SK-N-SH (cell line): ENCODE results near the gene ZCCHC14. TPM values are rescaled to one million over a fixed set of nuclear protein-coding genes. Genes with fewer than 3 reads are reported as not detected.

Experiments
- CTCF ChIA-PET: fragments of 300-600, 350-600 bp; formaldehyde crosslinking; extraction: SDS; loops from one replicate; lab custom pipeline; 2021; lab: Yijun Ruan, JAX
- POLR2A ChIA-PET: fragments of 350-600 bp; sonication (Branson Sonifier 250); formaldehyde crosslinking; extraction: SDS; loops from one replicate; lab custom pipeline; 2020; ENCODE audit warnings: antibody characterized with exemption, inconsistent platforms; lab: Yijun Ruan, JAX
- DNase-seq: peaks from one replicate; pipeline ENCODE4 v3.0.0; 2012
- H2AFZ ChIP-seq: fragments of 200-600 bp; sonication (generic); 2 replicates; pipeline ENCODE4 v1.8.1; 2016; ENCODE audit warnings: antibody characterized with exemption, mild to moderate bottlenecking, low read depth
- H3F3A ChIP-seq: fragments of 200-600 bp; sonication (generic); replicated peaks from 2 replicates; pipeline ENCODE3; 2016; ENCODE audit warnings: antibody characterized with exemption, mild to moderate bottlenecking; ENCODE audit not compliant: insufficient read depth
- H3K27ac ChIP-seq, 2 experiments: fragments of 200-500 bp in 1 of 2; fragments of 200-600 bp in 1 of 2; sonication (Bioruptor generic) in 1 of 2; sonication (generic), shearing (Covaris generic) in 1 of 2; 2 replicates each; pipeline versions ENCODE4 v1.5.1 to v1.6.1; 2014 to 2016; ENCODE audit warnings: low read depth in 2 of 2, inconsistent platforms in 1 of 2, low read length in 1 of 2, mild to moderate bottlenecking in 1 of 2, mixed read lengths in 1 of 2
- H3K27me3 ChIP-seq: fragments of 200-600 bp; sonication (generic), shearing (Covaris generic); 2 replicates; pipeline ENCODE4 v1.6.1; 2016; ENCODE audit warnings: mixed run types; ENCODE audit not compliant: insufficient read depth
- H3K36me3 ChIP-seq, 2 experiments: fragments of 200-500 bp in 1 of 2; fragments of 200-600 bp in 1 of 2; sonication (Bioruptor generic) in 1 of 2; sonication (generic) in 1 of 2; replicated peaks in 1 of 2; 2 replicates each; pipeline versions ENCODE3 to v1.5.1; 2014 to 2016; ENCODE audit warnings: low read length in 1 of 2, mild to moderate bottlenecking in 1 of 2; ENCODE audit not compliant: insufficient read depth in 2 of 2, control insufficient read depth in 1 of 2
- H3K4me1 ChIP-seq, 2 experiments: fragments of 200-500 bp in 1 of 2; fragments of 200-600 bp in 1 of 2; sonication (Bioruptor generic) in 1 of 2; sonication (generic), shearing (Covaris generic) in 1 of 2; 2 replicates each; pipeline versions ENCODE4 v1.5.1 to v1.6.1; 2014 to 2016; ENCODE audit warnings: low read depth in 1 of 2, low read length in 1 of 2, mixed run types in 1 of 2; ENCODE audit not compliant: insufficient read depth in 2 of 2, control insufficient read depth in 1 of 2
- H3K4me2 ChIP-seq: fragments of 200-600 bp; sonication (generic), shearing (Covaris generic); 2 replicates; pipeline ENCODE4 v1.6.1; 2017; ENCODE audit warnings: mixed run types
- H3K4me3 ChIP-seq, 2 experiments: fragments of 200-500 bp in 1 of 2; fragments of 200-600 bp in 1 of 2; sonication (Bioruptor generic) in 1 of 2; sonication (generic), shearing (Covaris generic) in 1 of 2; 2 replicates each; pipeline versions ENCODE4 v1.5.1 to v1.8.1; 2014 to 2016; ENCODE audit warnings: low read depth in 2 of 2, inconsistent platforms in 1 of 2, low read length in 1 of 2, mild to moderate bottlenecking in 1 of 2, mixed read lengths in 1 of 2, moderate library complexity in 1 of 2
- H3K79me2 ChIP-seq: fragments of 200-600 bp; sonication (generic); 2 replicates; pipeline ENCODE4 v1.8.1; 2017; ENCODE audit warnings: mild to moderate bottlenecking; ENCODE audit not compliant: insufficient read depth
- H3K9ac ChIP-seq: fragments of 200-600 bp; sonication (generic); 2 replicates; pipeline ENCODE4 v1.6.1; 2017; ENCODE audit warnings: mixed run types
- H3K9me2 ChIP-seq: fragments of 200-600 bp; sonication (generic); 2 replicates; pipeline ENCODE4 v1.6.1; 2017; ENCODE audit warnings: mixed run types
- H3K9me3 ChIP-seq: fragments of 200-600 bp; sonication (generic); 2 replicates; pipeline ENCODE4 v1.6.1; 2017; ENCODE audit warnings: mixed run types, mild to moderate bottlenecking, moderate library complexity
- H4K20me1 ChIP-seq: fragments of 200-600 bp; sonication (generic); 2 replicates; pipeline ENCODE4 v1.6.1; 2017; ENCODE audit warnings: mild to moderate bottlenecking, mixed run types; ENCODE audit not compliant: insufficient read depth
- CHD2 ChIP-seq: fragments of 150-350 bp; IDR thresholded peaks from 2 replicates; pipeline ENCODE4 v1.6.1; 2018; ENCODE audit warnings: low read length; ENCODE audit not compliant: partially characterized antibody
- ELF1 ChIP-seq: IDR thresholded peaks from 2 replicates; pipeline ENCODE4 v1.4.0; 2012
- EZH2phosphoT487 ChIP-seq: fragments of 200-600 bp; sonication (generic); IDR thresholded peaks from 2 replicates; pipeline ENCODE4 v1.6.1; 2017; ENCODE audit warnings: low read depth, mixed run types, mild to moderate bottlenecking, antibody characterized with exemption, moderate library complexity, borderline replicate concordance
- GATA2 ChIP-seq: sonication (generic); formaldehyde crosslinking; IDR thresholded peaks from 2 replicates; pipeline ENCODE4 v1.5.0; 2020; ENCODE audit warnings: mild to moderate bottlenecking, missing genetic modification reagents
- MEF2A ChIP-seq: IDR thresholded peaks from 2 replicates; pipeline ENCODE4 v1.4.0; 2012; ENCODE audit warnings: low read depth, borderline replicate concordance
- MXI1 ChIP-seq: IDR thresholded peaks from 2 replicates; pipeline ENCODE4 v1.6.1; 2012; ENCODE audit warnings: mild to moderate bottlenecking, low read depth, low read length, improper control_type of control experiment
- NRF1 ChIP-seq: IDR thresholded peaks from 2 replicates; pipeline ENCODE4 v1.6.1; 2012; ENCODE audit warnings: low read depth, mild to moderate bottlenecking, low read length
- POLR2AphosphoS5 ChIP-seq: IDR thresholded peaks from 2 replicates; pipeline ENCODE4 v1.6.1; 2012; ENCODE audit warnings: low read depth, low read length
- RCOR1 ChIP-seq: fragments of 150-350 bp; IDR thresholded peaks from 2 replicates; pipeline ENCODE4 v1.6.1; 2017; ENCODE audit warnings: antibody characterized with exemption, low read length
- REST ChIP-seq: IDR thresholded peaks from 2 replicates; pipeline ENCODE4 v1.6.1; 2012; ENCODE audit warnings: mild to moderate bottlenecking, low read depth, low read length, moderate library complexity
- RXRA ChIP-seq: IDR thresholded peaks from 2 replicates; pipeline ENCODE4 v1.4.0; 2012; ENCODE audit warnings: low read depth, mild to moderate bottlenecking, borderline replicate concordance
- SIN3A ChIP-seq: IDR thresholded peaks from 2 replicates; pipeline ENCODE4 v1.6.1; 2012; ENCODE audit warnings: low read depth, mild to moderate bottlenecking, low read length, moderate library complexity, borderline replicate concordance
- SMC3 ChIP-seq: IDR thresholded peaks from 2 replicates; pipeline ENCODE4 v1.6.1; 2012; ENCODE audit warnings: low read depth, low read length, improper control_type of control experiment
- YY1 ChIP-seq: IDR thresholded peaks from 2 replicates; pipeline ENCODE4 v1.4.0; 2012; ENCODE audit warnings: low read depth, mild to moderate bottlenecking
- WGBS: methylation state at CpG from one replicate; pipeline ENCODE4 v1.1.6; 2017; ENCODE audit warnings: low lambda C conversion rate; 5-methylcytosine and 5-hydroxymethylcytosine counted together
- polyA plus RNA-seq, 3 experiments: library from polyadenylated mRNA; depleted of rRNA; stranded (reverse); fragments of >200 nt; gene quantifications; 2 replicates each; pipeline ENCODE4 v1.2.3, GENCODE V29; 2012
- TF ChIP-seq, protein P1 (sequence below): fragments of 200-600 bp; sonication (generic); IDR thresholded peaks from 2 replicates; pipeline ENCODE4 v1.6.1; 2017; ENCODE audit warnings: antibody characterized with exemption, mild to moderate bottlenecking, moderate library complexity
- TF ChIP-seq, protein P2 (sequence below): IDR thresholded peaks from 2 replicates; pipeline ENCODE4 v1.4.0; 2012; ENCODE audit warnings: low read depth, borderline replicate concordance
- TF ChIP-seq, protein P3 (sequence below): IDR thresholded peaks from 2 replicates; pipeline ENCODE4; 2012
- TF ChIP-seq, protein P4 (sequence below): fragments of 150-350 bp; IDR thresholded peaks from 2 replicates; pipeline ENCODE4 v1.6.1; 2016; ENCODE audit warnings: mild to moderate bottlenecking, low read depth, low read length

ZCCHC14 gene
- polyA plus RNA-seq, 1 of the 3 experiments (the other 2 are of a cell fraction): 5.7 TPM

DNA sequence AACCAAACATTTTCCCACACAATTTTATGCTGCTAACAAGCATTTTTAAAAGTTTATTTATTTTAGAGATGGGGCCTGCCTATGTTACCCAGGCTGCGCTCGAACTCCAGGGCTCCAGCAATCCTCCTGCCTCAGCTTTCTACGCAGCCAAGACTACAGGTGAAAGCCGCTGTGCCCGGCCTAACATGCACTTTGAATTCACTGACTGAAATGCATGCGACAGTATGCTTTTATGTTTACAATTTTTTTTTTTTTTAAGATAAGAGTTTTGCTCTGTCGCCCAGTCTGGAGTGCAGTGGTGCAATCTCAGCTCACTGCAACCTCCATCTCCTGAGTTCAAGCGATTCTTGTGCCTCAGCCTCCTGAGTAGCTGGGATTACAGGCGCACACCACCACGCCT, 52.9 kb downstream of the ZCCHC14 start:
- WGBS: 98% methylated on average over 10 of the region's 10 CpGs
- Histone ChIP-seq H3K9ac (no peak overlapping the region), H3K36me3 (peaks cover 0 to 6% of the 10 kb centered on the region in 2 experiments), H3K9me3 (no peaks in the 10 kb centered on the region), H4K20me1 (peaks cover 16% of the 10 kb centered on the region), H3F3A (peaks cover 24% of the 10 kb centered on the region), H3K9me2 (no peaks in the 10 kb centered on the region), H2AFZ (no peak overlapping the region), H3K27me3 (no peaks in the 10 kb centered on the region), H3K27ac (no peak overlapping the region), H3K4me1 (peaks cover 19 to 23% of the 10 kb centered on the region in 2 experiments), H3K79me2 (peaks cover 77% of the 10 kb centered on the region), H3K4me2 (no peak overlapping the region), H3K4me3 (no peak overlapping the region)
- DNase-seq: no peak
- TF ChIP-seq NRF1 (no peak), SIN3A (no peak), MEF2A (no peak), MXI1 (no peak), YY1 (no peak), RCOR1 (no peak), ELF1 (no peak), CHD2 (no peak), RXRA (no peak), POLR2AphosphoS5 (no peak)
- TF ChIP-seq, protein P1, sequence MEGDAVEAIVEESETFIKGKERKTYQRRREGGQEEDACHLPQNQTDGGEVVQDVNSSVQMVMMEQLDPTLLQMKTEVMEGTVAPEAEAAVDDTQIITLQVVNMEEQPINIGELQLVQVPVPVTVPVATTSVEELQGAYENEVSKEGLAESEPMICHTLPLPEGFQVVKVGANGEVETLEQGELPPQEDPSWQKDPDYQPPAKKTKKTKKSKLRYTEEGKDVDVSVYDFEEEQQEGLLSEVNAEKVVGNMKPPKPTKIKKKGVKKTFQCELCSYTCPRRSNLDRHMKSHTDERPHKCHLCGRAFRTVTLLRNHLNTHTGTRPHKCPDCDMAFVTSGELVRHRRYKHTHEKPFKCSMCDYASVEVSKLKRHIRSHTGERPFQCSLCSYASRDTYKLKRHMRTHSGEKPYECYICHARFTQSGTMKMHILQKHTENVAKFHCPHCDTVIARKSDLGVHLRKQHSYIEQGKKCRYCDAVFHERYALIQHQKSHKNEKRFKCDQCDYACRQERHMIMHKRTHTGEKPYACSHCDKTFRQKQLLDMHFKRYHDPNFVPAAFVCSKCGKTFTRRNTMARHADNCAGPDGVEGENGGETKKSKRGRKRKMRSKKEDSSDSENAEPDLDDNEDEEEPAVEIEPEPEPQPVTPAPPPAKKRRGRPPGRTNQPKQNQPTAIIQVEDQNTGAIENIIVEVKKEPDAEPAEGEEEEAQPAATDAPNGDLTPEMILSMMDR: no peak
- TF ChIP-seq, protein P2, sequence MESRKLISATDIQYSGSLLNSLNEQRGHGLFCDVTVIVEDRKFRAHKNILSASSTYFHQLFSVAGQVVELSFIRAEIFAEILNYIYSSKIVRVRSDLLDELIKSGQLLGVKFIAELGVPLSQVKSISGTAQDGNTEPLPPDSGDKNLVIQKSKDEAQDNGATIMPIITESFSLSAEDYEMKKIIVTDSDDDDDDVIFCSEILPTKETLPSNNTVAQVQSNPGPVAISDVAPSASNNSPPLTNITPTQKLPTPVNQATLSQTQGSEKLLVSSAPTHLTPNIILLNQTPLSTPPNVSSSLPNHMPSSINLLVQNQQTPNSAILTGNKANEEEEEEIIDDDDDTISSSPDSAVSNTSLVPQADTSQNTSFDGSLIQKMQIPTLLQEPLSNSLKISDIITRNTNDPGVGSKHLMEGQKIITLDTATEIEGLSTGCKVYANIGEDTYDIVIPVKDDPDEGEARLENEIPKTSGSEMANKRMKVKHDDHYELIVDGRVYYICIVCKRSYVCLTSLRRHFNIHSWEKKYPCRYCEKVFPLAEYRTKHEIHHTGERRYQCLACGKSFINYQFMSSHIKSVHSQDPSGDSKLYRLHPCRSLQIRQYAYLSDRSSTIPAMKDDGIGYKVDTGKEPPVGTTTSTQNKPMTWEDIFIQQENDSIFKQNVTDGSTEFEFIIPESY: no peak
- TF ChIP-seq, protein P3, sequence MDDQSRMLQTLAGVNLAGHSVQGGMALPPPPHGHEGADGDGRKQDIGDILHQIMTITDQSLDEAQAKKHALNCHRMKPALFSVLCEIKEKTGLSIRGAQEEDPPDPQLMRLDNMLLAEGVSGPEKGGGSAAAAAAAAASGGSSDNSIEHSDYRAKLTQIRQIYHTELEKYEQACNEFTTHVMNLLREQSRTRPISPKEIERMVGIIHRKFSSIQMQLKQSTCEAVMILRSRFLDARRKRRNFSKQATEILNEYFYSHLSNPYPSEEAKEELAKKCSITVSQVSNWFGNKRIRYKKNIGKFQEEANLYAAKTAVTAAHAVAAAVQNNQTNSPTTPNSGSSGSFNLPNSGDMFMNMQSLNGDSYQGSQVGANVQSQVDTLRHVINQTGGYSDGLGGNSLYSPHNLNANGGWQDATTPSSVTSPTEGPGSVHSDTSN: no peak
- POLR2A ChIA-PET: interaction anchor here (0.6 kb wide), 1 partner anchor 50 kb away, joined by 3 read pairs; no protein-coding TSS in a partner anchor
- CTCF ChIA-PET: interaction anchor here (0.8 to 1.2 kb wide), 2 partner anchors 25 to 27 kb away, joined by 3 read pairs; no protein-coding TSS in a partner anchor

DNA sequence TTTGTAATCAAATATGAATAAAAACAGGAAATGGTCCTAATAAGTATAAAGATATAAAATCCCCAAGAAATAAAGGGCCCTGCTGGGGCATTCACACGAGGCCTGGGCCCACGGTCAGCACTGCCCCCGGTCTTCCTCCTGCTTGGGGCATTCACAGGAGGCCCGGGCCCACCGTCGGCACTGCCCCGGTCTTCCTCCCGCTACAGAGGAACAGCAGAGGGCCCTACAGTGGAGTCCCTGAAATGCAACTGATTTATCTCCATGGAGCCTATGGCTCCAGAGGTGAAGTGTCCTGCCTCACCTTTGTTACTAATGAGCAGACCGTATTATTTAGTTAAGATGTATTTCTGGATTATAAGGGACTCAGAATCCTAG, 54.2 kb downstream of the ZCCHC14 start:
- Histone ChIP-seq H3K4me1 (peaks cover 19 to 26% of the 10 kb centered on the region in 2 experiments), H4K20me1 (peaks cover 25% of the 10 kb centered on the region), H3K27me3 (no peaks in the 10 kb centered on the region), H2AFZ (no peak overlapping the region), H3K79me2 (peaks cover 80% of the 10 kb centered on the region), H3K36me3 (no peaks in the 10 kb centered on the region), H3K9me3 (no peaks in the 10 kb centered on the region), H3K4me2 (no peak overlapping the region), H3K27ac (no peak overlapping the region), H3K9ac (no peak overlapping the region), H3K9me2 (no peaks in the 10 kb centered on the region), H3F3A (peaks cover 24% of the 10 kb centered on the region), H3K4me3 (no peak overlapping the region)
- DNase-seq: no peak
- POLR2A ChIA-PET: interaction anchor here (0.6 kb wide), 1 partner anchor 7 kb away, joined by 3 read pairs; no protein-coding TSS in a partner anchor
- CTCF ChIA-PET: interaction anchor here (0.6 to 3.4 kb wide), 10 partner anchors 12 to 140 kb away, joined by 3 to 11 read pairs (median 4); no protein-coding TSS in a partner anchor
- WGBS: 92% methylated on average over 4 of the region's 9 CpGs
- TF ChIP-seq MEF2A (no peak), SMC3 (no peak), GATA2 (no peak), REST (no peak), EZH2phosphoT487 (no peak)
- TF ChIP-seq, protein P4, sequence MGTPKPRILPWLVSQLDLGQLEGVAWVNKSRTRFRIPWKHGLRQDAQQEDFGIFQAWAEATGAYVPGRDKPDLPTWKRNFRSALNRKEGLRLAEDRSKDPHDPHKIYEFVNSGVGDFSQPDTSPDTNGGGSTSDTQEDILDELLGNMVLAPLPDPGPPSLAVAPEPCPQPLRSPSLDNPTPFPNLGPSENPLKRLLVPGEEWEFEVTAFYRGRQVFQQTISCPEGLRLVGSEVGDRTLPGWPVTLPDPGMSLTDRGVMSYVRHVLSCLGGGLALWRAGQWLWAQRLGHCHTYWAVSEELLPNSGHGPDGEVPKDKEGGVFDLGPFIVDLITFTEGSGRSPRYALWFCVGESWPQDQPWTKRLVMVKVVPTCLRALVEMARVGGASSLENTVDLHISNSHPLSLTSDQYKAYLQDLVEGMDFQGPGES: no peak
